GM21381 (cell line): ENCODE results near the gene PIAS1.
"Not testable (repeated sequence)": the region's sequence is repeated elsewhere in the genome, so short reads cannot be mapped to it uniquely, and the experiment has no call there.

Experiments used
- ATAC-seq: cut with Tn5 transposase; IDR thresholded peaks from one replicate; pipeline ENCODE4 v1.9.1; 2021; ENCODE audit warnings: mild to moderate bottlenecking, moderate library complexity; ENCODE audit not compliant: unreplicated experiment

The PIAS1 gene

DNA sequence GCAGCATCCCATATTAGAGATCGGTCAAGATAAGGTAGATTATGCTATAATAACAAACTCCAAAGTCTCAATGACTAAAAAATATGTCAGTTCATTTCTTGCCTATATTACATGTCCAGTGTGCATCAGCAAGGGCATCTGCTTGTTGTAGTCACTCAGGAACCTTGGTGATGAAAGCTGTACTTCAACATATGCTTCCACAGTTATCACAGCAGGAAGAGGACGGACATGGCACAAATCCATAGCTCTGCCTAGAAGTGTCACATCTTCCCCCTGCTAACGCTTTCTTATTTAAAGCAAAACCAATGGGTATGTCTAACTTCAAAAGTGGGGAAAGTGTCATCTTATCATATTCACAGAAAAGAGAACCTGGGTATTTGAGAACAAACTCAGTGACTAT lies 20.0 kb upstream of the PIAS1 start:
- ATAC-seq: no peak

- ATAC-seq: no peak
Observed at GRCh38 chr15:68034719-68035293, 19.3 kb upstream of the PIAS1 start.

DNA sequence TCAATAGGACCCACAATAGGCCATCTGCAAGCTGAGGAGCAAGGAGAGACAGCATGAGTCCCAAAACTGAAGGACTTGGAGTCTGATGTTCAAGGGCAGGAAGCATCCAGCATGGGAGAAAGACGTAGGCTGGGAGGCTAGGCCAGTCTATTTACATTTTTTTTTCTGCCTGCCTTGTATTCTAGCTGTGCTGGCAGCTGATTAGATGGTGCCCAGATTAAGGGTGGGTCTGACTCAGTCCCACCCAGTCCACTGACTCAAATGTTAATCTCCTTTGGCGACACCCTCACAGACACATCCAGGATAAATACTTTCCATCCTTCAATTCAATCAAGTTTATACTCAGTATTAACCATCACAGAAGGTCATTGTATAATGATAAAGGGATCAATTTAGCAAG lies 15.9 kb upstream of the PIAS1 start:
- ATAC-seq: no peak

DNA sequence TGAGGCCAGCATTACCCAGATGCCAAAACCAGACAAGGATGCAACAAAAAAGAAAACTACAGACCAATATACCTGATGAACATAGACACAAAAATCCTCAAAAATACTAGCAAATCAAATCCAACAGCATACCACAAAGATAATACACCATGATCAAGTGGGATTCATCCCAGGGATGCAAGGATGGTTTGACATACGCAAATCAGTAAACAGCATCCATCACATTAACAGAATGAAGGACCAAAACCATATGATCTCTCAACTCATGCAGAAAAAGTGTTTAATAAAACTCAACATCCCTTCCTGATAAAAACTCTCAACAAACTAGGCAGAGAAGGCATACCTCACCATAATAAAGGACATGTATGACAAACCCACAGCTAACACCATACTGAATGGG lies 14.0 kb upstream of the PIAS1 start:
- ATAC-seq: no peak

DNA sequence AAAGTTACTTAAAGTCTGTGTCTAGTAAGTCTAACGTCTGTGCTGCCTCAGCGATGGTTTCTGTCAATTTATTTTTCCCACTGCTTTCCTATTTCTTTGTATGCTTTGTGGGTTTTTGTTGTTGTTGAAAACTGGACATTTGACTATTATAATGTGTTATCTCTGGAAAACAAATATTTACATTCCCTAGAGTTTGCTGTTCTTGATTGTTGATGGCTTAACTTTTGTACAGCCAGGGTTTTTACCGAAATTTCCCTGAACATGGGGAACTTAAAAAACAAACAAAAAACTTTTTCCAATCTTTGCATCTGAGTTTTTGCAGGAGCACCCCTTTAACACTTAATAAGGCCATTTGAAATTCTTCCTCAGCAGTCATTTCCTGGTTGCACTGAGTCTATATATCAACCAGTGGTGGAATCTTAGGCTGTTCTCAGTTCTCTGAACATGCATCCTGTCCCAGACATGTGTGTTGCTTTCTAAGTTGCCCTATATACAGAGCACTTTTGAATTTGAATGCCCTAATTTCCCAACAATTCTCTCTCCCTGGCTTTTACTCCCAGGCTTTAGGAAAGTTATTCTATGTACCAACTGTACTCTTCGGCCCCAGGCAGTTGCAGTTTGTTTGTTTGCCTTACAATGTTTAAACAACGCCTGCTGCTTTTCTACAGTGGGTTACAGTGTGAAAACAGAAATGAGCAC lies 11.8 kb upstream of the PIAS1 start:
- ATAC-seq: no peak

GRCh38 chr15:68042855-68043222 lies 11.3 kb upstream of the PIAS1 start:
- no peak for ATAC-seq

DNA sequence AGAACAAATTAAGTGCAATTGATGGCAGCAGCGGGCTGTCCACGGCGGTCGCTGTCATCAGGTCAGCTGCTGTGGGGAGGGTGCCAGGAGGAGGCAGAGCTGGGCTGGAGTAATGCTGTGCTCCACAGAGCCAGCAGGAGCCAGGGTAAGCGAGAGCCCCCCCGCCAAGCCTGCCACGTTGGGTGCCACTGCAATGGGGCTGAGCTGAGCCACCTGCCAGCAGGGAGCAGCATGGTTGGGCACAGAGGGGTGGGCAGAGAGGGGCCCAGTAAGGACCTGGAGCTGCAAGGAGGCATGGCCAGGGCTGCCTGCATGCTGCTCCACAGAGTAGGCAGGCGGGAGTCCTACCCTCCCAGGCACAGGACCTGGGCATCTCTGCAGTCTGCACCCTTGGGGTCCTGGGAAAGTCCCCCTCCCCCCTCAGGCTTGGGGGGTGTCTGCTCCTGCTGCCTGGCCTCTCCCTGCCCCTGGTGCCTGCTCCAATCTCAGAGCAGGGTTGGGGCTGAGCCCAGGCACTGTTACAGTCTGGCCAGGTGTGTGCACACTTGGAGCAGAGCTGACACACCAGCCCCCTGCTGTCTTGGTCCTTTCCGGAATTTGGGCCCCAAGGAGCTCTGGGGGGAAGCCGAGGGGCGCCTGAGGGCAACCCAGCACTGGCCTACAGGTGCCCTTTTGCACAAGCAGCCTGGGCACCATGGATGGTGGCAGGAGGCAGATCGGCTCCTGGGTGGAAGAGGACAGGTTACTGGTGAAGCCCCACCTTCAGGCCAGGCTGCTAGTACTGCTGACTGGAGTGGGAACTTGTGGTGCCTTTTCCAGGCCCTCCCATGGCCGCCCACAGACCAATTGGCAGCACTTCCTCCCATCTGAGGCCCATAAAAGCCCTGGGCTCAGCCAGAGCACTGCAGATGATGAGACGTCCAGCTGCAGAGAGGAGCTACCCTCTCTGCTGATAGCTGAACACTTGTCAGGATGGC lies 8.5 kb upstream of the PIAS1 start:
- ATAC-seq: no peak

DNA sequence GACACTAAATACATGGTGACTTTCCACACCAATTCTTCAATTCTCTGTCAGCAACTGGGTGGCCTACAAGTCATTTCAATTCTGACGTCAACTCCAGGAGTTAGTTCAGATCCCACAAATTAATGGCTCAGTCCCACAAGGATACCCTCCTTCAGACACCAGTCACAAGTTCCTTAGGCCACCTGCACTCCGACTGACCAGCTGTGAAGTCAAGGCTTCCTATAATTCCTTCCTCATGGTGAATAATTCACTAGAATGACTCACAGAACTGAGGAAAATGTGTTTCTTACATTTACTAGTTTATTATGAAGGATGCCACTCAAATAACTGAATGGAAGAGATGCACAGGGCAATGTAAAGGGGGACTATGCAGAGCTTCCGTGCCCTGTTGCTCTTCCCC lies 6.3 kb upstream of the PIAS1 start:
- no peak for ATAC-seq

- ATAC-seq: no peak
Observed at GRCh38 chr15:68051109-68051508, 3.0 kb upstream of the PIAS1 start.

DNA sequence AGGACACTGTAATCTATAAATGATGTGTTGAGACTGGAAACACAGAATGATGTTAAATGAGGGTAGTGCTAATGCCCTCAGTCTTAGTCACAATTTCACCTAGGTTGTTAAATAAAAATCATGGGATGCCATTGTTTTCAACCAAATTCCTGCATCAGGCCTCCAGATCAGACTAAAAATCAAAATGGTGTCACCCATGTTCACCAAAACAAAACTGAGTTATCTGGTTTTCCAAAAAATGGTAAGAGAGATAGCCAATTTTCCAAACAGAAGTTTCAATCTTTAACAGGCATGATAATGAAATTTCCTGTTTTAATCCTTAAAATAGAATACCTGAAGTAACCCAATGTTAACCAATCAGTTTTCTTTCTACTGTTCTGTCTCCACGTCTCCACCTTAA lies 2.2 kb upstream of the PIAS1 start:
- ATAC-seq: no peak

DNA sequence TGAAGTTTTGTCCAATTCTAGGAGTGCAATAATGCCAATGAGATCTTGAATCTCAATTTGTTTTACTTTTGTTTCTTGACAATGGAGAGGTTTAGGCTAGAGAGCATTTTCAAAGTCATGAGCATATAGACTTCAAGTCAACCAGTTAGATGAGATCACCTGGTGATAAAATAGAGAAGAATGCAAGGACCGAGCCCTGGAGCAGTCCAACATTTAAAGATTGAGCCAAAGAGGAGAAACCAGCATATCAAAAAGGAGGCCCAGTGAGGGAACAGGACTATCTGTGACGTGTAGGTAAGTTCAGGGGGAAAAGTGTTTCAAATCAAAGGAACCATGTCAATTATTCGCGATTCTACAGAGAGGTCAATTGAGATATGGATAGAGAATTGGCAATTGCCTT lies 1.7 kb upstream of the PIAS1 start:
- ATAC-seq: no peak

GRCh38 chr15:68053001-68053400 lies 1.1 kb upstream of the PIAS1 start:
- no peak for ATAC-seq

- ATAC-seq: peak; percentile 21
Observed at GRCh38 chr15:68054628-68055223, 611 bp downstream of the PIAS1 start.

- ATAC-seq: peak; percentile 44
Observed at GRCh38 chr15:68055224-68055705, 1.1 kb downstream of the PIAS1 start.

DNA sequence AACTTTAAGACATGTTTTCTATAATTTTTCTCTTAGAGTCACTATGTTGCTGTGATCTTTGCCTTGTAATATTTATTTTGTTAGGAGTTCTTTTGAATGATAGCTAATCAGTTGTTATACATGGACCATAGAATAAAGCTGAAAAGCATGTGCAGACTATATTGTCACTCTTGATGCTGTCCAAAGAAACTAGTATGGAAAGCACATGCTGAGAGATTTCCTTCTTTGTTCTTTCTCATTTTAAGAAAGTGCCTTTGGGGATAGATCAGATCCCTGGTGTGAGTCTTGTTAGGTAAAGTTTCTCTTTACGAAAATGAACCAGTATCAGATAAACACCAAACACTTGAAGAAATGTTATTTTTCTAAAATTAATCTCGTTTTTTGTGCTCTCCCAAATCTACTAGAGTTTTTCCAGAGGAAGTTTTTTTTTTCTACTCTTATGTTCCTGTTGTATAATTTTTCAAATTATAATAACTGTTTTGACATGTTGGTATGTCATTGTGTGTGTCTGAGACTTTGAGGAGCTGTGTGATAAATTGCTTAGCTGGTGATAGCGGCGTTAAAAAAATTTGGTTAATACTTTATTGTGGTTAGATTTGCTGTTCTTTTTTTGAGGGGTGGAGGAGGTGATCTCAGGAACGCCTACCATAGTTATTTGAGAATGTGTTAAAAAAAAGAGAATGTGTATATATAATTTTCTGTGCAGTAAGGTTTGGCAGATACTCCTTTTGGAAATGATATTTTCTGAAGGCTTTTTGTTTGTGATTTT lies 2.2 kb downstream of the PIAS1 start:
- no peak for ATAC-seq

- ATAC-seq: no peak
Observed at GRCh38 chr15:68057034-68057433, 2.9 kb downstream of the PIAS1 start.

DNA sequence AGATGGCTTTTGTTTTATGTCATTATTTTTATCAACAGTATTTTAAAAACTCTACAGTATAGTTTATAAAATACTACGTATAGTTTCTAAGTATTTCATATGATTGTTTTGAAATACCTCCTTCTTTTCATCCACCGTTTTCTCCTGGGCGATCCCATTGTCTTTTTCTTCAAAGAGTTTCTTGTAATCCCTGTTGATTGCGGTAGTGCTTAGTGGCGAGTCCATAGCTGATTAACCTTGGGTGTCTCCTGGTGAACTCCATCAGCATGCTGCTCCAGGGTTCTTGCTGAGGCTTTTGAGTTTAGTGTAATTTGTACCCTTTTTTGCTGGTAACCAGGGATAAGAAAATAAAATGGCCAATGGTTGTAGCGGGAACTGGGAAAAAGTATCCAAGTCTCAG lies 3.6 kb downstream of the PIAS1 start:
- no peak for ATAC-seq

- not testable (repeated sequence) for ATAC-seq
Observed at GRCh38 chr15:68058970-68059369, 4.9 kb downstream of the PIAS1 start.

DNA sequence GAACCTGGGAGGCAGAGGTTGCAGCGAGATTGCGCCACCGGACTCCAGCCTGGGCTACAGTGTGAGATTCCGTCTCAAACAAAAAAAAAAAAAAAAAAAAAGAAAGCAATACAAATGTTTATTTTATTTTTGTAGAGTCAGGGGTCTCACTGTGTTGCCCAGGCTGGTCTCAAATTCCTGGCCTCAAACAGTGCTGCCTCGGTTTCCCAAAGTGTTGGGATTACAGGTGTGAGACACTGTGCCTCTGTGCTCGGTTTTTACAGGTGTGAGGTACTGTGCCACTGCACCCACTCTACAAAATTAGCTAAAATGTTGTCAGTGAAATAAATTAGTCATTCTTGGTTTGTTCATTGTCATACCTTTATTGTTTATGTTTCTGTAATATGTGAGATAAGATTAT lies 5.5 kb downstream of the PIAS1 start:
- ATAC-seq: no peak

- no peak for ATAC-seq
Observed at GRCh38 chr15:68061171-68061570, 7.1 kb downstream of the PIAS1 start.

DNA sequence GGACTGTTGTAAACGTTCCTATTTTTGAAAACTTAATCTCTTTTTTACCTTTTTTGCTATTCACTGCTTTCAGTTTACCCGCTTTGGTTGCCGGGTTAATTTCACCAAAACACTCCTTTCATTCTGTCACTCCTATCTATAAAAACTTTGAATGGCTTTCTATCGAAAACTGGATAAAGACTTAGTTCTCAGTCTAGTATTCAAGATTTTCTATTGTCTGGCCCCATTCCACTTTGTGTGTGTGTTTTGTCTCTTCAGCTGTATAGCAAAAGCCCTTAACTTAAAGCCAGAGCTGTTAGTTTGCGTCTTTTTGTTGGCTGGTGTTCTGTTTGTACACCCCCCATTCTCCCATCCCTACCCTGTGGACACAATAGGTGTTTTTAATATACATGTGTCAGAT lies 7.5 kb downstream of the PIAS1 start:
- no peak for ATAC-seq
